WTC11 (cell line): Measurements from ENCODE around the gene SCYGR1. TPM values are rescaled to one million over a fixed set of nuclear protein-coding genes. Genes with fewer than 3 reads are reported as not detected.
"Not testable (repeated sequence)": the region's sequence is repeated elsewhere in the genome, so short reads cannot be mapped to it uniquely, and the experiment has no call there.

Source experiments
- ATAC-seq: fragments of 200-7000 bp; cut with Tn5 transposase; 2 replicates; pipeline ENCODE4 v1.10.0; 2021; ENCODE audit warnings: mild to moderate bottlenecking, moderate library complexity
- Bru-seq: library from RNA; stranded (reverse); fragments of 400-500 nt; gene quantifications from one replicate; lab custom pipeline; 2021; lab: Mats Ljungman, UMichigan
- CTCF ChIA-PET: fragments of 300-600 bp; sonication (Branson Sonifier 250); formaldehyde crosslinking; loops from one replicate; lab custom pipeline; 2021; ENCODE audit warnings: antibody characterized with exemption; lab: Charles Lee
- POLR2A ChIA-PET: fragments of 350-600 bp; sonication (Branson Sonifier 250); formaldehyde crosslinking; loops from one replicate; lab custom pipeline; 2021; ENCODE audit warnings: antibody characterized with exemption; lab: Charles Lee
- DNase-seq: peaks from one replicate; pipeline ENCODE4 v3.0.0; 2021; ENCODE audit warnings: low spot score
- H3K27ac Mint-ChIP-seq: 2 replicates; pipeline ENCODE4 v1.8.0; 2021; ENCODE audit warnings: mixed read lengths
- H3K27me3 Mint-ChIP-seq: 2 replicates; pipeline ENCODE4 v1.8.0; 2021; ENCODE audit warnings: low read depth, mild to moderate bottlenecking, moderate library complexity, mixed read lengths
- H3K36me3 Mint-ChIP-seq: 2 replicates; pipeline ENCODE4 v1.8.0; 2021; ENCODE audit warnings: mixed read lengths
- H3K4me1 Mint-ChIP-seq: 2 replicates; pipeline ENCODE4 v1.8.0; 2022; ENCODE audit warnings: mixed read lengths
- H3K4me3 Mint-ChIP-seq: 2 replicates; pipeline ENCODE4 v1.8.0; 2021; ENCODE audit warnings: mild to moderate bottlenecking, moderate library complexity, mixed read lengths
- H3K9me3 Mint-ChIP-seq: 2 replicates; pipeline ENCODE4 v1.8.0; 2021; ENCODE audit warnings: mixed read lengths
- AR ChIP-seq: fragments of 250-450 bp; sonication (Bioruptor Pico); IDR thresholded peaks from 2 replicates; pipeline ENCODE4 v1.9.0; 2021; ENCODE audit warnings: mild to moderate bottlenecking
- ESRRA ChIP-seq: sonication (generic); formaldehyde crosslinking; IDR thresholded peaks from 2 replicates; pipeline ENCODE4 v1.8.1; 2022; ENCODE audit warnings: mild to moderate bottlenecking, missing genetic modification reagents, borderline replicate concordance
- FOXP4 ChIP-seq: sonication (generic); formaldehyde crosslinking; IDR thresholded peaks from 2 replicates; pipeline ENCODE4 v1.8.0; 2022; ENCODE audit warnings: mild to moderate bottlenecking, missing genetic modification reagents
- IRF1 ChIP-seq: sonication (generic); formaldehyde crosslinking; IDR thresholded peaks from 2 replicates; pipeline ENCODE4 v1.8.0; 2023; ENCODE audit warnings: missing genetic modification reagents
- MLX ChIP-seq: sonication (generic); formaldehyde crosslinking; IDR thresholded peaks from 2 replicates; pipeline ENCODE4 v1.8.1; 2023; ENCODE audit warnings: mild to moderate bottlenecking, missing genetic modification reagents, moderate library complexity
- MXD4 ChIP-seq: fragments of 250-450 bp; sonication (Bioruptor Pico); IDR thresholded peaks from 2 replicates; pipeline ENCODE4 v1.8.0; 2021; ENCODE audit warnings: mild to moderate bottlenecking, moderate library complexity, borderline replicate concordance
- NFATC4 ChIP-seq: fragments of 250-450 bp; sonication (Bioruptor Pico); IDR thresholded peaks from 2 replicates; pipeline ENCODE4 v1.9.0; 2021; ENCODE audit warnings: mild to moderate bottlenecking
- NFE2L1 ChIP-seq: sonication (generic); formaldehyde crosslinking; IDR thresholded peaks from 2 replicates; pipeline ENCODE4 v1.8.1; 2023; ENCODE audit warnings: missing genetic modification reagents
- PRRX2 ChIP-seq: fragments of 250-450 bp; sonication (Bioruptor Pico); IDR thresholded peaks from 2 replicates; pipeline ENCODE4 v1.8.0; 2021; ENCODE audit warnings: mild to moderate bottlenecking
- RELA ChIP-seq: sonication (generic); formaldehyde crosslinking; IDR thresholded peaks from 2 replicates; pipeline ENCODE4 v1.8.1; 2022; ENCODE audit warnings: missing genetic modification reagents, mild to moderate bottlenecking, borderline replicate concordance
- SMAD4 ChIP-seq: sonication (generic); formaldehyde crosslinking; IDR thresholded peaks from 2 replicates; pipeline ENCODE4 v1.8.0; 2022; ENCODE audit warnings: mild to moderate bottlenecking, missing genetic modification reagents
- TP53 ChIP-seq: sonication (generic); formaldehyde crosslinking; IDR thresholded peaks from 2 replicates; pipeline ENCODE4 v1.8.1; 2023; ENCODE audit warnings: mild to moderate bottlenecking, missing genetic modification reagents
- ZNF396 ChIP-seq: fragments of 250-450 bp; sonication (Bioruptor Pico); IDR thresholded peaks from 2 replicates; pipeline ENCODE4 v1.8.0; 2021; ENCODE audit warnings: mild to moderate bottlenecking, moderate library complexity, borderline replicate concordance
- ZNF423 ChIP-seq: fragments of 250-450 bp; sonication (Bioruptor Pico); IDR thresholded peaks from 2 replicates; pipeline ENCODE4 v2.1.2; 2022; ENCODE audit warnings: mild to moderate bottlenecking, moderate library complexity
- long read RNA-seq, 3 experiments: library from RNA in 1 of 3; library from capped mRNA in 1 of 3; library from polyadenylated mRNA in 1 of 3; unstranded in 2 of 3; stranded (forward) in 1 of 3; transcript quantifications; one replicate each; pipeline ENCODE4 v2.0.0, GENCODE V29; 2021
- total RNA-seq: library from RNA; stranded (reverse); gene quantifications from 3 replicates; pipeline ENCODE4 v1.2.3, GENCODE V29; 2021
- TF ChIP-seq, protein P1 (sequence below): sonication (generic); formaldehyde crosslinking; IDR thresholded peaks from 2 replicates; pipeline ENCODE4 v1.8.1; 2023; ENCODE audit warnings: mild to moderate bottlenecking, moderate library complexity, missing genetic modification reagents
- TF ChIP-seq, protein P2 (sequence below): sonication (generic); formaldehyde crosslinking; IDR thresholded peaks from 2 replicates; pipeline ENCODE4 v1.8.0; 2022; ENCODE audit warnings: missing genetic modification reagents

SCYGR1 gene, protein sequence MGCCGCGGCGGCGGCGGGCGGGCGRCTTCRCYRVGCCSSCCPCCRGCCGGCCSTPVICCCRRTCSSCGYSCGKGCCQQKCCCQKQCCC
- total RNA-seq (not detected in 3 replicates), Bru-seq, nascent RNA (not detected)
- long read RNA-seq, experiment 1: 0 reads
- long read RNA-seq, experiment 2: 0 reads
- long read RNA-seq, experiment 3: 0 reads

GRCh38 chr2:227387583-227387982, at the start of gene SCYGR1:
SCYGR1 (minus strand) TSS chr2:227387949; CDS start chr2:227387949, 0 bp downstream.
- H3K4me3 Mint-ChIP-seq, CTCF ChIA-PET, H3K27me3 Mint-ChIP-seq, POLR2A ChIA-PET, H3K27ac Mint-ChIP-seq, ATAC-seq, H3K4me1 Mint-ChIP-seq, H3K36me3 Mint-ChIP-seq, H3K9me3 Mint-ChIP-seq, DNase-seq: not testable (repeated sequence)

- no peak overlapping the region for H3K27ac Mint-ChIP-seq
- H3K9me3 Mint-ChIP-seq: peaks cover 27% of the 10 kb centered on the region
- no peaks in the 10 kb centered on the region for H3K27me3 Mint-ChIP-seq
- H3K4me1 Mint-ChIP-seq: no peaks in the 10 kb centered on the region
- no peak overlapping the region for H3K4me3 Mint-ChIP-seq
- DNase-seq (no peak), ATAC-seq (no peak)
- peaks cover 26% of the 10 kb centered on the region for H3K36me3 Mint-ChIP-seq
- POLR2A ChIA-PET: no interaction called here
- TF ChIP-seq RELA (CRISPR knock-in tag) (no peak), FOXP4 (no peak), ESRRA (CRISPR knock-in tag) (no peak), TP53 (no peak), ZNF423 (CRISPR knock-in tag) (no peak), PRRX2 (CRISPR knock-in tag) (no peak), NFE2L1 (CRISPR knock-in tag) (no peak), MLX (CRISPR knock-in tag) (no peak), ZNF396 (no peak), NFATC4 (CRISPR knock-in tag) (no peak), IRF1 (CRISPR knock-in tag) (no peak), AR (CRISPR knock-in tag) (no peak), MXD4 (CRISPR knock-in tag) (no peak), SMAD4 (CRISPR knock-in tag) (no peak)
- TF ChIP-seq, protein P1, sequence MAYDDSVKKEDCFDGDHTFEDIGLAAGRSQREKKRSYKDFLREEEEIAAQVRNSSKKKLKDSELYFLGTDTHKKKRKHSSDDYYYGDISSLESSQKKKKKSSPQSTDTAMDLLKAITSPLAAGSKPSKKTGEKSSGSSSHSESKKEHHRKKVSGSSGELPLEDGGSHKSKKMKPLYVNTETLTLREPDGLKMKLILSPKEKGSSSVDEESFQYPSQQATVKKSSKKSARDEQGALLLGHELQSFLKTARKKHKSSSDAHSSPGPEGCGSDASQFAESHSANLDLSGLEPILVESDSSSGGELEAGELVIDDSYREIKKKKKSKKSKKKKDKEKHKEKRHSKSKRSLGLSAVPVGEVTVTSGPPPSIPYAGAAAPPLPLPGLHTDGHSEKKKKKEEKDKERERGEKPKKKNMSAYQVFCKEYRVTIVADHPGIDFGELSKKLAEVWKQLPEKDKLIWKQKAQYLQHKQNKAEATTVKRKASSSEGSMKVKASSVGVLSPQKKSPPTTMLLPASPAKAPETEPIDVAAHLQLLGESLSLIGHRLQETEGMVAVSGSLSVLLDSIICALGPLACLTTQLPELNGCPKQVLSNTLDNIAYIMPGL (CRISPR knock-in tag): no peak
- TF ChIP-seq, protein P2, sequence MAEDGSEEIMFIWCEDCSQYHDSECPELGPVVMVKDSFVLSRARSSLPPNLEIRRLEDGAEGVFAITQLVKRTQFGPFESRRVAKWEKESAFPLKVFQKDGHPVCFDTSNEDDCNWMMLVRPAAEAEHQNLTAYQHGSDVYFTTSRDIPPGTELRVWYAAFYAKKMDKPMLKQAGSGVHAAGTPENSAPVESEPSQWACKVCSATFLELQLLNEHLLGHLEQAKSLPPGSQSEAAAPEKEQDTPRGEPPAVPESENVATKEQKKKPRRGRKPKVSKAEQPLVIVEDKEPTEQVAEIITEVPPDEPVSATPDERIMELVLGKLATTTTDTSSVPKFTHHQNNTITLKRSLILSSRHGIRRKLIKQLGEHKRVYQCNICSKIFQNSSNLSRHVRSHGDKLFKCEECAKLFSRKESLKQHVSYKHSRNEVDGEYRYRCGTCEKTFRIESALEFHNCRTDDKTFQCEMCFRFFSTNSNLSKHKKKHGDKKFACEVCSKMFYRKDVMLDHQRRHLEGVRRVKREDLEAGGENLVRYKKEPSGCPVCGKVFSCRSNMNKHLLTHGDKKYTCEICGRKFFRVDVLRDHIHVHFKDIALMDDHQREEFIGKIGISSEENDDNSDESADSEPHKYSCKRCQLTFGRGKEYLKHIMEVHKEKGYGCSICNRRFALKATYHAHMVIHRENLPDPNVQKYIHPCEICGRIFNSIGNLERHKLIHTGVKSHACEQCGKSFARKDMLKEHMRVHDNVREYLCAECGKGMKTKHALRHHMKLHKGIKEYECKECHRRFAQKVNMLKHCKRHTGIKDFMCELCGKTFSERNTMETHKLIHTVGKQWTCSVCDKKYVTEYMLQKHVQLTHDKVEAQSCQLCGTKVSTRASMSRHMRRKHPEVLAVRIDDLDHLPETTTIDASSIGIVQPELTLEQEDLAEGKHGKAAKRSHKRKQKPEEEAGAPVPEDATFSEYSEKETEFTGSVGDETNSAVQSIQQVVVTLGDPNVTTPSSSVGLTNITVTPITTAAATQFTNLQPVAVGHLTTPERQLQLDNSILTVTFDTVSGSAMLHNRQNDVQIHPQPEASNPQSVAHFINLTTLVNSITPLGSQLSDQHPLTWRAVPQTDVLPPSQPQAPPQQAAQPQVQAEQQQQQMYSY (CRISPR knock-in tag): no peak
- CTCF ChIA-PET: no interaction called here
These were observed 48.9 kb upstream of the SCYGR1 start for GRCh38 chr2:227436436-227437174.
